CD14-positive monocyte (primary cell): Measurements from ENCODE around the gene GMDS. TPM values are rescaled to one million over a fixed set of nuclear protein-coding genes. Genes with fewer than 3 reads are reported as not detected.

Experiments used
- DNase-seq, 3 donors: peaks; one replicate each; pipeline ENCODE4 v3.0.0-alpha.2; 2011 to 2022
- H2AFZ ChIP-seq: 2 replicates; pipeline ENCODE4 v1.6.0; 2012; ENCODE audit warnings: mild to moderate bottlenecking, low read depth, low read length, inconsistent platforms; ENCODE audit not compliant: insufficient read depth, poor library complexity, severe bottlenecking
- H3K27ac ChIP-seq, 2 donors: 1 replicate in 1 of 2; 2 replicates in 1 of 2; pipeline ENCODE4 v1.5.1; 2012 to 2013; ENCODE audit warnings: low read length in 2 of 2, control low read depth in 1 of 2, inconsistent platforms in 1 of 2, low read depth in 1 of 2, mild to moderate bottlenecking in 1 of 2
- H3K27me3 ChIP-seq, 2 donors: one replicate each; pipeline versions ENCODE4 v1.6.0 to v1.6.1; 2011 to 2013; ENCODE audit warnings: low read length in 2 of 2; ENCODE audit not compliant: control insufficient read depth in 2 of 2, insufficient read depth in 2 of 2
- H3K36me3 ChIP-seq, 2 donors: replicated peaks in 1 of 2; 1 replicate in 1 of 2; 2 replicates in 1 of 2; pipeline versions ENCODE4 v1.5.1 to v1.6.1; 2012 to 2013; ENCODE audit warnings: low read length in 2 of 2, control low read depth in 1 of 2, inconsistent platforms in 1 of 2, mild to moderate bottlenecking in 1 of 2; ENCODE audit not compliant: insufficient read depth in 2 of 2, control insufficient read depth in 1 of 2
- H3K4me1 ChIP-seq, 2 donors: 1 replicate in 1 of 2; 2 replicates in 1 of 2; pipeline versions ENCODE4 v1.5.1 to v1.6.1; 2012 to 2013; ENCODE audit warnings: low read length in 2 of 2, control low read depth in 1 of 2, inconsistent platforms in 1 of 2, mild to moderate bottlenecking in 1 of 2, moderate library complexity in 1 of 2; ENCODE audit not compliant: insufficient read depth in 2 of 2, control insufficient read depth in 1 of 2
- H3K4me2 ChIP-seq: replicated peaks from 2 replicates; pipeline ENCODE3; 2012; ENCODE audit warnings: low read length, moderate library complexity, mild to moderate bottlenecking; ENCODE audit not compliant: poor library complexity, severe bottlenecking; ENCODE audit errors: extremely low read depth
- H3K4me3 ChIP-seq, 3 experiments: fragments of 200-600 bp in 1 of 3; sonication (generic) in 1 of 3; replicated peaks in 1 of 3; 1 replicate in 2 of 3; 2 replicates in 1 of 3; pipeline ENCODE4 v1.5.1; 2011 to 2013; ENCODE audit warnings: low read length in 3 of 3, mild to moderate bottlenecking in 3 of 3, control low read depth in 2 of 3, low read depth in 2 of 3, inconsistent platforms in 1 of 3, moderate library complexity in 1 of 3
- H3K79me2 ChIP-seq: 2 replicates; pipeline ENCODE4 v1.6.0; 2012; ENCODE audit warnings: mild to moderate bottlenecking, control low read depth, inconsistent platforms, low read length, moderate library complexity; ENCODE audit not compliant: insufficient read depth
- H3K9ac ChIP-seq: 2 replicates; pipeline ENCODE4 v1.6.0; 2017; ENCODE audit warnings: low read length, mild to moderate bottlenecking; ENCODE audit not compliant: insufficient read depth, poor library complexity, severe bottlenecking
- H3K9me3 ChIP-seq, 2 donors: replicated peaks in 1 of 2; 1 replicate in 1 of 2; 2 replicates in 1 of 2; pipeline versions ENCODE4 v1.5.1 to v1.6.1; 2012 to 2013; ENCODE audit warnings: low read length in 2 of 2, control low read depth in 1 of 2; ENCODE audit not compliant: control insufficient read depth in 1 of 2, insufficient read depth in 1 of 2
- H4K20me1 ChIP-seq: 2 replicates; pipeline ENCODE4 v1.6.0; 2012; ENCODE audit warnings: mild to moderate bottlenecking, low read length, control low read depth, moderate library complexity; ENCODE audit not compliant: insufficient read depth
- H3K27ac Mint-ChIP-seq, 7 donors: one replicate each; pipeline ENCODE4 v1.8.0; 2020; ENCODE audit warnings: mild to moderate bottlenecking in 7 of 7, mixed read lengths in 7 of 7, moderate library complexity in 6 of 7, inconsistent platforms in 2 of 7
- H3K27me3 Mint-ChIP-seq, 3 donors: one replicate each; pipeline ENCODE4 v1.8.0; 2021 to 2022; ENCODE audit warnings: low read depth in 3 of 3, mild to moderate bottlenecking in 3 of 3, mixed read lengths in 3 of 3, moderate library complexity in 3 of 3, inconsistent platforms in 1 of 3
- H3K36me3 Mint-ChIP-seq, 2 donors: one replicate each; pipeline ENCODE4 v1.8.0; 2020; ENCODE audit warnings: mixed read lengths in 2 of 2, inconsistent platforms in 1 of 2, mild to moderate bottlenecking in 1 of 2
- H3K4me1 Mint-ChIP-seq: one replicate; pipeline ENCODE4 v1.8.0; 2020; ENCODE audit warnings: mild to moderate bottlenecking, mixed read lengths
- H3K4me3 Mint-ChIP-seq, 2 donors: one replicate each; pipeline ENCODE4 v1.8.0; 2020; ENCODE audit warnings: mild to moderate bottlenecking in 2 of 2, mixed read lengths in 2 of 2, moderate library complexity in 1 of 2
- H3K9me3 Mint-ChIP-seq, 7 donors: one replicate each; pipeline ENCODE4 v1.8.0; 2020 to 2022; ENCODE audit warnings: mixed read lengths in 7 of 7, mild to moderate bottlenecking in 6 of 7, moderate library complexity in 6 of 7, inconsistent platforms in 2 of 7
- WGBS: methylation state at CpG from one replicate; pipeline ENCODE4 v1.1.5; 2013; ENCODE audit warnings: missing lambda C conversion rate; ENCODE audit not compliant: insufficient coverage; 5-methylcytosine and 5-hydroxymethylcytosine counted together
- intact Hi-C, 2 donors: fragments of 100-400 bp; cut with micrococcal nuclease; formaldehyde crosslinking; loops; one replicate each; pipeline versions ENCODE4 v1.15.0 to v1.15.1; 2023
- polyA plus RNA-seq, 3 donors: library from polyadenylated mRNA; depleted of rRNA in 1 of 3; unstranded in 2 of 3; stranded (reverse) in 1 of 3; fragments of 300-500 nt in 2 of 3; fragments of >200 nt in 1 of 3; fragmentation: Illumina TruSeq in 2 of 3; gene quantifications; 1 replicate in 2 of 3; 2 replicates in 1 of 3; pipeline ENCODE4 v1.2.3, GENCODE V29; 2012 to 2021
- TF ChIP-seq, protein P1 (sequence below): fragments of 200-600 bp; IDR thresholded peaks from one replicate; pipeline ENCODE4 v1.8.0; 2022; ENCODE audit warnings: antibody characterized with exemption, mild to moderate bottlenecking

Gene GMDS
- polyA plus RNA-seq, 3 donors = 10.5 to 19.9 (median 17.6) TPM

DNA sequence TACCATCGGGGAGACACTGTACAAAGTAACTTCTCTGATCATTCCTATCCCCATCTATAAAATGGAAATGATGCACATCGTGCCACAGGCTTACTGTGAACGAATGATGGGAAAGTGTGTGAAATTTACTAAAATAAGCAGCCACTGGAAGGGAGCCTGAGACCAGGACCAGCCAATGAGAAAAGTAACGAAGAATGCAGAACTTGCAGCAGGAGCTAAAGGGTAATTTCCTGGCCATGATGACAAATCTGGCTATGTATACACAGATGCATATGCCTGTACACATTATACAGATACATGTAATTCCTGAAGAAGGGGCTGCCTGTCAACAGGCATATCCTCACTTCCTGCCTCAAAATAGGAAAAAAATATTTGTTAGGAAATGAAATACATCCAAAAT lies 47.4 kb downstream of the GMDS start:
- Histone ChIP-seq H3K27ac (no peak overlapping the region), H3K4me2 (no peak overlapping the region), H3K9ac (no peak overlapping the region), H4K20me1 (no peaks in the 10 kb centered on the region), H3K4me3 (no peak overlapping the region), H3K4me1 (peaks cover 11 to 12% of the 10 kb centered on the region in 2 donors), H3K36me3 (no peaks in the 10 kb centered on the region), H3K9me3 (no peaks in the 10 kb centered on the region), H3K27me3 (no peaks in the 10 kb centered on the region), H3K79me2 (no peaks in the 10 kb centered on the region), H2AFZ (no peak overlapping the region)
- DNase-seq = no peak
- Mint-ChIP-seq H3K4me1 (peaks cover 17% of the 10 kb centered on the region), H3K27ac (no peak overlapping the region), H3K27me3 (no peaks in the 10 kb centered on the region), H3K9me3 (peaks cover 0 to 2% (median 0%) of the 10 kb centered on the region in 7 donors), H3K36me3 (no peaks in the 10 kb centered on the region), H3K4me3 (no peak overlapping the region)
- intact Hi-C loops = loop anchor here (5.0 to 10.0 kb wide), 2 partner anchors 157 to 596 kb away; no protein-coding TSS in a partner anchor
- TF ChIP-seq, protein P1, sequence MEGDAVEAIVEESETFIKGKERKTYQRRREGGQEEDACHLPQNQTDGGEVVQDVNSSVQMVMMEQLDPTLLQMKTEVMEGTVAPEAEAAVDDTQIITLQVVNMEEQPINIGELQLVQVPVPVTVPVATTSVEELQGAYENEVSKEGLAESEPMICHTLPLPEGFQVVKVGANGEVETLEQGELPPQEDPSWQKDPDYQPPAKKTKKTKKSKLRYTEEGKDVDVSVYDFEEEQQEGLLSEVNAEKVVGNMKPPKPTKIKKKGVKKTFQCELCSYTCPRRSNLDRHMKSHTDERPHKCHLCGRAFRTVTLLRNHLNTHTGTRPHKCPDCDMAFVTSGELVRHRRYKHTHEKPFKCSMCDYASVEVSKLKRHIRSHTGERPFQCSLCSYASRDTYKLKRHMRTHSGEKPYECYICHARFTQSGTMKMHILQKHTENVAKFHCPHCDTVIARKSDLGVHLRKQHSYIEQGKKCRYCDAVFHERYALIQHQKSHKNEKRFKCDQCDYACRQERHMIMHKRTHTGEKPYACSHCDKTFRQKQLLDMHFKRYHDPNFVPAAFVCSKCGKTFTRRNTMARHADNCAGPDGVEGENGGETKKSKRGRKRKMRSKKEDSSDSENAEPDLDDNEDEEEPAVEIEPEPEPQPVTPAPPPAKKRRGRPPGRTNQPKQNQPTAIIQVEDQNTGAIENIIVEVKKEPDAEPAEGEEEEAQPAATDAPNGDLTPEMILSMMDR = no peak
- 33% methylated on average over 1 of the region's 4 CpGs for WGBS

DNA sequence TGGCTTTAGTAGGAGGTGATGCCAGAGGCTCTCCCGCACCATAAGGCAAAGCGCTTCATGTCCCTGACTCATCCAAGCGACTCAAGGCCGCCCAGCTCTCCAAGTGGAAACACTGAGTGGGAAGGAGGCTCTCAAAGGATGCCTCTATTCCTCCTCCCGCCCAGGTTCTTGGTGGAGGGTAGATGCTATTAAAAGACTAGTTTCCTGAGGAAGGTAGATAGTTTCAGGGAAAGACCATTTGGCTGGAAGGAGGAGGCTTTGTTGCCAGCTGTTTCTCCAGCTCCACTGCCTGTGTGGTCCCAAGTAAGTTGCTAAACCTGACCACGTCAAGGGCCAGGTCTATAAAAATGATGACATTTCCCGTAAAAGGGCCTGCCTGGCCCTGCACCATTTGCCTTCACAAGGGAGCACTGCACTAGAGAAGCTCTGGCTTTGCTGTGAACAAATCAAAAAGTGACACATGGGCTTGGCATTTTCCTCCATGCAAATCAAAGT lies 48.2 kb downstream of the GMDS start:
- Histone ChIP-seq H3K36me3 (no peaks in the 10 kb centered on the region), H3K4me2 (no peak overlapping the region), H2AFZ (no peak overlapping the region), H3K4me1 (peaks cover 11 to 12% of the 10 kb centered on the region in 2 donors), H3K9ac (no peak overlapping the region), H3K79me2 (no peaks in the 10 kb centered on the region), H4K20me1 (no peaks in the 10 kb centered on the region), H3K9me3 (no peaks in the 10 kb centered on the region), H3K27ac (no peak overlapping the region), H3K27me3 (no peaks in the 10 kb centered on the region), H3K4me3 (no peak overlapping the region)
- no peaks in the 10 kb centered on the region for H3K27me3 Mint-ChIP-seq
- peaks cover 19% of the 10 kb centered on the region for H3K4me1 Mint-ChIP-seq
- intact Hi-C loops = loop anchor here (5.0 to 10.0 kb wide), 2 partner anchors 158 to 595 kb away; no protein-coding TSS in a partner anchor
- no peak for DNase-seq
- H3K36me3 Mint-ChIP-seq = no peaks in the 10 kb centered on the region
- 78% methylated on average over 6 of the region's 7 CpGs for WGBS
- no peak overlapping the region for H3K27ac Mint-ChIP-seq
- H3K9me3 Mint-ChIP-seq = peaks cover 0 to 3% (median 0%) of the 10 kb centered on the region in 7 donors
- TF ChIP-seq, protein P1 = no peak
- H3K4me3 Mint-ChIP-seq = no peak overlapping the region
